ENCODE data around the gene KATNAL2.

GRCh38 chr18:46958209-46958608 lies 40.8 kb downstream of the KATNAL2 start:
- no peak for TF ChIP-seq CTCF (IDR thresholded peaks at IDR 0.05)
- TF ChIP-seq POLR2A (IDR thresholded peaks at IDR 0.05): no peak
